ENCODE data around the gene SASH3.

- TF ChIP-seq POLR2A (IDR thresholded peaks at IDR 0.05; ENCODE audit: low read depth, low read length) (no peak), POLR2AphosphoS5 (IDR thresholded peaks at IDR 0.05; ENCODE audit: low read depth, low read length) (no peak), TAF1 (IDR thresholded peaks at IDR 0.05; ENCODE audit: borderline replicate concordance, low read depth, low read length) (no peak)
Observed at GRCh38 chrX:129804806-129805205, 25.1 kb downstream of the SASH3 start.
